HG03469 (cell line): Measurements from ENCODE around the gene SLC66A1.
"Not testable (repeated sequence)": the region's sequence is repeated elsewhere in the genome, so short reads cannot be mapped to it uniquely, and the experiment has no call there.

Experiments
- ATAC-seq: cut with Tn5 transposase; IDR thresholded peaks from one replicate; pipeline ENCODE4 v1.9.1; 2021; ENCODE audit warnings: mild to moderate bottlenecking, moderate library complexity, moderate number of reproducible peaks; ENCODE audit not compliant: unreplicated experiment

The SLC66A1 gene, protein sequence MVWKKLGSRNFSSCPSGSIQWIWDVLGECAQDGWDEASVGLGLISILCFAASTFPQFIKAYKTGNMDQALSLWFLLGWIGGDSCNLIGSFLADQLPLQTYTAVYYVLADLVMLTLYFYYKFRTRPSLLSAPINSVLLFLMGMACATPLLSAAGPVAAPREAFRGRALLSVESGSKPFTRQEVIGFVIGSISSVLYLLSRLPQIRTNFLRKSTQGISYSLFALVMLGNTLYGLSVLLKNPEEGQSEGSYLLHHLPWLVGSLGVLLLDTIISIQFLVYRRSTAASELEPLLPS

DNA sequence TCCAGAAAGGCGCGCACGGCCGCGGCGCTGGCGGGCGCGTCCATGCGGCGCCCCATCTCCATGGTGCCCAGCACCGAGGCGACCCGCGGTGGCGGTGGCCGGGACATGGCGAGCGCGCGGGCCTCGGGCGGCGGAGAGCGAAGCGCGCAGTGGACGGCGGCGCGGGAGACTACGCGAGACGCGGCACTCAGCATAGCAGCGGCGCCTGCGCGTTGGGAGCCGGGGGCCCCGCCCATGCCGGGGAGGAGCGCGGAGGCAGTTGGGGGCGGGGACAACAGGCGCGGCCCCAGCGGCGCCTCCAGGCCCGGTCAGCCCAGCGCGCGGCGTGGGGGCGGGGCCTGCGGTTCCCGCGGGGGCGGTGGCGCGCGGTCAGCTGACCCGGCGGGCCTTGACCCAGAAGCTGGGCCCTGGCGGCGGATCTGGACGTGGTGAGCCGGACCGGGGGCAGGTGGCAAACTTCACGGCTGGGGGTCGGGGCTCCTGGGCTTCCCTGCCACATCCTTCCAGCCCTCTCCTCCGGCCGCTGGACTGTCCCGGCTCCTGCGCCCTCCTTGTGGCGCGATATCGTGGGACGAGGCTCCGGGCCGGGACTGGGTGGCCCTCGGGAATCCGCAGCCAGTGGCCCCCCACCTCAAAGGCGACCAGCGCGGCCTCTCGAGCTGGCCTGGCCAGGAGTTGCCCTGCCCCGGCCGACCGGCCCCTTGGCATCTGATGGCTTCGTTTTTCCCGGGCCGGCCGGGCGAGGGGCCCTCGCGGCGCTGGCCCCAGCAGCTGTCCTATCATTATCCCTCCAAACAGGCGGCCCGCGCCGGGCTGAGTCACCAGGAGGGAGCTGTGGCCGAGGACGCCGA is at the start of gene SLC66A1, which contains the start of gene AKR7A2:
SLC66A1 (plus strand) TSS at position 396 of the 851 bp plus-strand sequence. CDS start 5,352 bp downstream, outside the sequence.
AKR7A2 (minus strand) TSS at position 214 of the 851 bp plus-strand sequence; CDS start at position 194, 20 bp downstream.
- ATAC-seq, result peak; percentile 67

DNA sequence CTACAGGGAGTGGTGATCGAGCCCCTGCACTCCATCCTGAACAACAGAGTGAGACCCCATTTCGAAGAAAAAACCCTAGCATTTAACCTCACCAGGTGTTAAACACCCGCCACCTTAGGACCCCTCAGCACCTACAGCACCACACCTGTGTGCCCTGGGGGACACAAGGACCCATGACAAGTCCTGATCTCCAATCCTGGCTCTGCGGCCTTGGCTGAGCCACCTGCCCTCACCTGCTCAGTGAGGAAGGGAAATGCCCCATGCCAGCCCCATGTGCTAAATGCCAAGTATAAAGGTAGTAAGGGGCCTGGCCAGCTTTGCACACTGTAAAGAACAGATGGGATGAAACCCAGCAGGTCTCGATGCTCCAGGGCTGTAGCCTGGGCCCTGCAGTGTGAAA is 49.4 kb upstream of the SLC66A1 start:
- no peak for ATAC-seq

DNA sequence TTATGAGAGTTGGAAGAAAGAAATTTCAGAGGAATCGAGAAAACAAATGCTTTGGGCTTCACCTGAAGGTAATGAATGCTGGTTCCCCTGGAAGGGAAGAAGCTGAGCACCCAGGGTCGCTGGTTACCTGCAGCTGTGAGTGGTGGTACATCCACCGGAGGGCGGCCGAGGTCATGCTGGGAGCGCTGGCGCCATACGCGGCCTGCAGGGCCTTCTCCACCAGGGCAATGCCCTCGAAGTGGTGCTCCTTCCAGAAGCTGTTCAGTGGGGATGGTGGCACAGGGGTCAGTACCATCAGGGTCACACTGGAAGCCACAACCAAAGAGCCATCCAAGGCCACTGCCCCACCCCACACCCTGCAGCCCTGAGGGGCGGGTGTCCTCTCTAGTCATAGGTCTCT is 43.7 kb upstream of the SLC66A1 start:
- ATAC-seq, result no peak

DNA sequence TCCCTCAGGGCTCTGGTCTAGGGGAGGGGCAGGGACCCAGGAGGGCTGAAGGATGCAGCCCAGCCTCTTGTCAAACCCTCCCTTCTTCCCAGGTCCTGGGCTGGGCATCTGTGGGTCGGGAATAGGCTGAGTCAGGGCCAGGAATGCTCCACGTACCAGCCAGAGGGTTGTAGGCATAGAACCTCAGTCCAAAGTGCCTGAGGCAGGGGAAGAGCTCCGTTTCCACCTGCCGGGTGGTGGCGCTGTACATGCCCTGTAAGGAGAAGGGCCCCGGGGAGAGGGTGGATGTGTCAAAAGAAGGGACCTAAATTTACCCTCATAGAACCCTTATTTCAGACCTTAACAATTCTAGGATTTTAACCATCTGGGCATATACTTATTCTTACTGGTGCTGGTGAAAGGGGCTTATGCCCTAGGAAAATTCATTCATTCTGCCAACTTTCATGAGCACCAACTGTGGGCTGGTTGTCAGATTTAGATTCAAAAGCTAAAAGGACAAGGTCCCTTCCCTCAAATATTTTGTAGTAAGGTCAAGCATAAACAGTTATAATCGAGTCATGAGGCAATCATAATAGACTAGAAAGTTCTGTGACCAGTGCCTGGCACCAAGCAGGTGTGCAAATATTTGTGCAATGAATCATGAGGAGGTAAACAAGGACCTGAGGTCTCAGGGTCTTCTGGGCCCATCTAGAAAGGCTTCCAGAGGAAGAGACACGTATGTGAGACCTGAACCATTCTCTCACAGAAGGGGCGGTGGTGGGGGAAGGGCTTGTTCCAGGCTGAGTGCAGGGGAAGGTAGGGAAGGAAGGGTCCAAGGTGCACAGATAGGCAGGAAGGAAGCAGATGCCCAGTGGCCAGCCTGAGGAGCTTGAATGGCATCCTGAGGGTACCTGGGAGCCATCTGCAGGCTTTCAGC is 42.4 kb upstream of the SLC66A1 start:
- ATAC-seq, result not testable (repeated sequence)

DNA sequence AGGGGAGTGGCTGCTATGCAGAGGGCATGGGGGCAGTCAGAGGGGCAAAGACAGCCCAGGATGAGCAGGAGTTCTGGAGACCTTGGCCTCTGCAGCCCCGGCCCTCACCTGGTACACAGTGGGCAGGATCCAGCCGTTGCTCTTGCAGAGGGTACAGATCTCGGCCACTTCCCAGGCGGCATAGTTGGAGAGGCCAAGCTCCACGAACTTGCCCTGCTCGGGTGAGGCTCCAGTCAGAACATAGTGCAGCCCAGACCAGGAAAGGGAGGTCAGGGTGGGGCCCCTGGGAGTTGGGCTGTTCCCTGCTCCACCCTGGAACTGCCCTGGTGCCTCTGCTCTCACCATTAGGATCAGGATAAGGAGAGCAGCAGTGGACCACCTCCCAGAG is 41.8 kb upstream of the SLC66A1 start:
- not testable (repeated sequence) for ATAC-seq

DNA sequence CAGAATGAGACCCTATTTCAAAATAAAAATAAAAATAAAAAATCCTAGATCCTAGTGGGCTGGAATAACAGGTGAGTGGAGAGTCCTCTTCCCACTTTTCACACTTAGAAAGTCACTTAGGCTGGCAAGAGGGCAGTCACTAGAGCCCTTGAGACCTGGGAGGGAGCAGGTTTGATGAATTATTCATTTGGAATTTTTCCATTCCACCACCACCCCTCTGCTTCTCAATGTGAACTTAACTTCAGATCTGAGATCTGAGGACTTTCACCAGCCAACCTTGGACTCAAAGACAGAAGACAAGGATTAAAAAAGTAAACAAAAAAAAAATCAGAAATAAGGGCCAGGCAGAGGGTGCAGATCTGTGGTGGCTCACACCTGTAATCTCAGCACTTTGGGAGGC is 40.1 kb upstream of the SLC66A1 start:
- no peak for ATAC-seq

DNA sequence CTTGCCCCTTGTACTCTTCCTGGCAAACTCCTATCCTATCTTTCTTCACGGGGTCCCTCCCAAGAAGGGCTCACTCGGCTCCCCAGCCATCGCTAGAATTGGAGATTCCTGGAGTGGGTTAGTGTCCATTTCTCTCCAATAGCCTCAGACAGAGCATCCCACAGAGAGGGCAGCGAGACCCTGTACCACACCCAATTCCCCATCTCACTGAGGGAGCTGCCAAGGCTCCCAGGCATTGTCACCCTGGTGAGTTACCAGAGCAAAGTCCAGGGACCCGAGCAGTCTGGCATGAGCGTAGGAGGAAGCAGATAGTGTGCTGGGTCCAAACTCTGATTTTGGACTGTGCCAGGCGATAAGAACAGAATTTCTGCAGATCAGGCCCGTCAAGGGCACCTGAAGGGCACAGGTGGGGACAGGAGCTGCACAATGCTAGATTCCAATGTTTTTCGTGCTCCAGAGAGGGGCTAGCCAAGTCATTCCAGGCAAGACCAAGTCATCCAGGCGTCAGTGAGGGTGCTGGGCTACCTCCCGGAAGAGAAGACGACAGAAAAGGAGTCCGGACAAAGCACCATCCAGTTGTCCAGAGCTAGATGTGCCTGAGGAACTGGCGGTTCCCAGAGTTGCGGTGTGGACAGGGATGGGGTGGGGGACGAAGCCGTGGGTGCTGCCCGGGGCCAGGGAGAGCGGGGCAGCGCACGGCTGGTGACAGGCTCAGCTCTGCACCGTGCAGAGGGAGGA is 38.9 kb upstream of the SLC66A1 start:
- no peak for ATAC-seq

DNA sequence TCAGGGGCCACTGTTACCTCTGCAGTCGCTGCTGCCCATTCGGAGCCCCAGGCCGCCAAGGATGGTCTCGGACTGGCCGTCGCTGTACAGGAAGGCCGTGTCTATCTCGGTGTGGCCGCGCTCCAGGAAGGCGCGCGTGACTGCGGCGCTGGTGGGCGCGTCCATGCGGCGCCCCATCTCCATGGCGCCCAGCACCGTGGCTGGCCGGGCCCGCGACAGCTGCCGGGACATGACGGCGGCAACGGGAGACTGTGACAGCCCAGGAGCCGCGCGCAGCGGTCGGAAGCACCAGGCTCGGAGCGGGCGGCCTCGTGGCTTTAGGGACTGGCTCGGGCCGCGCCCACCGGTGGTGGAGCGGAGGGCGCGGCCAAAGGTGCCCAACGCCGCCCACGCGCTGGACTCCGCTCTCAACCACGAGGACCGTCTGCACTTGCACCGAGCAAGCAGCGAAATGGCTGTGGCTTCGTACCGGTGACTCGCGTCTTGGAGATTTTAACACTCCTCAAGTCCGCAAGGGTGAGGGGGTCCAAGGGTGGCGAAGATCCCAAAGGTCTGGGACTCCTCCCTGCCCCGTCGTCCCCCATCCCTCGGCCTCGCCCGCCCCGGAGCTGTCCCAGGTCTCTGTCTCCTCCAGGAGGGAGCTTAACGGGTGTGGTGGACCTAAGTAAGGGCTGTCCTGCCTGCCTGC is 38.1 kb upstream of the SLC66A1 start:
- not testable (repeated sequence) for ATAC-seq

DNA sequence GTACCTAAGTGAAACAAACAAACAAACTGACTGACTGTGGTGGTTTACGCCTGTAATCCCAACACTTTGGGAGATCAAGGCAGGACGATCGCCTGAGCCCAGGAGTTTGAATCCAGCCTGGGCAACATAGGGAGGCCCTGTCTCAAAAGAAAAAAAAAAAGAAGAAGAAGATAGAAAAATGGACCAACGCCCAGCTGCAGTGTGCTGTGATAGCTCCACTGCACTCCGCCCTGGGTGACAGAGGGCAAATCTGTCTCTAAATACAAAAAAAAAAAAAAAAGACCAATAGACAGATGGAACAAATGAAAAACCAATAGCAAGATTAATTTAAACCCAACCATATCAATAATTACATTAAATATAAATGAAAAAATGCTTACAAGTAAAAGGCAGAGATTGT is 37.5 kb upstream of the SLC66A1 start:
- ATAC-seq, result no peak

DNA sequence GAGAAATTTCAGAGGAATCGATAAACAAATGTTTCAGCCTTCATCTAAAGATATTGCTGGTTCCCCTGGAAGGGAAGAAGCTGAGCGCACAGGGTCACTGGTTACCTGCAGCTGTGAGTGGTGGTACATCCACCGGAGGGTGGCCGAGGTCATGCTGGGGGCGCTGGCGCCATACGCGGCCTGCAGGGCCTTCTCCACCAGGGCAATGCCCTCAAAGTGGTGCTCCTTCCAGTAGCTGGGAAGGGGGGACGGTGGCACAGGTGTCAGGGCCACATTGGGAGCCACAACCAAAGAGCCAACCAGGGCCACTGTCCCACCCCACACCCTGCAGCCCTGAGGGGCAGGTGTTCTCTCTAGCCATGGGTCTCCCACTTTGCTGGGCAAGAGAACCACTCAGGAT is 28.2 kb upstream of the SLC66A1 start:
- ATAC-seq, result no peak

DNA sequence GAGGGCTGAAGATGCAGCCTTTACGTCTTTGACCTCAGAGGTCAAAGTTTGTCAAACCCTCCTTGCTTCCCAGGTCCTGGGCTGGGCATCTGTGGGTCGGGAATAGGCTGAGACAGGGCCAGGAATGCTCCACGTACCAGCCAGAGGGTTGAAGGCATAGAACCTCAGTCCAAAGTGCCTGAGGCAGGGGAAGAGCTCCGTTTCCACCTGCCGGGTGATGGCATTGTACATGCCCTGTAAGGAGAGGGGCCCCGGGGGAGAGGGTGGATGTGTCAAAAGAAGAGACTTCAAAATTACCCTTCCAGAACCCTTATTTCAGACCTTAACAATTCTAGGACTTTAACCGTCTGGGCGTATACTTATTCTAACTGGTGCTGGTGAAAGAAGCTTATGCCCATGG is 27.2 kb upstream of the SLC66A1 start:
- no peak for ATAC-seq

DNA sequence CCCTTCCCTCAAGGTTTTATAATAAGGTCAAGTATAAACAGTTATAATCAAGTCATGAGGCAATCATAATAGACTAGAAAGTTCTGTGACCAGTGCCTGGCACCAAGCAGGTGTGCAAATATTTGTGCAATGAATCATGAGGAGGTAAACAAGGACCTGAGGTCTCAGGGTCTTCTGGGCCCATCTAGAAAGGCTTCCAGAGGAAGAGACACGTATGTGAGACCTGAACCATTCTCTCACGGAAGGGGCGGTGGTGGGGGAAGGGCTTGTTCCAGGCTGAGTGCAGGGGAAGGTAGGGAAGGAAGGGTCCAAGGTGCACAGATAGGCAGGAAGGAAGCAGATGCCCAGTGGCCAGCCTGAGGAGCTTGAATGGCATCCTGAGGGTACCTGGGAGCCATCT is 26.8 kb upstream of the SLC66A1 start:
- not testable (repeated sequence) for ATAC-seq

DNA sequence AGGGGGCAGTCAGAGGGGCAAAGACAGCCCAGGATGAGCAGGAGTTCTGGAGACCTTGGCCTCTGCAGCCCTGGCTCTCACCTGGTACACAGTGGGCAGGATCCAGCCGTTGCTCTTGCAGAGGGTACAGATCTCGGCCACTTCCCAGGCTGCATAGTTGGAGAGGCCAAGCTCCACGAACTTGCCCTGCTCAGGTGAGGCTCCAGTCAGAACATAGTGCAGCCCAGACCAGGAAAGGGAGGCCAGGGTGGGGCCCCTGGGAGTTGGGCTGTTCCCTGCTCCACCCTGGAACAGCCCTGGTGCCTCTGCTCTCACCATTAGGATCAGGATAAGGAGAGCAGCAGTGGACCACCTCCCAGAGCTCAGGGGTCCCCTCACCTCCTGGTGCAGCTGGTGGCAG is 26.3 kb upstream of the SLC66A1 start:
- ATAC-seq, result not testable (repeated sequence)

DNA sequence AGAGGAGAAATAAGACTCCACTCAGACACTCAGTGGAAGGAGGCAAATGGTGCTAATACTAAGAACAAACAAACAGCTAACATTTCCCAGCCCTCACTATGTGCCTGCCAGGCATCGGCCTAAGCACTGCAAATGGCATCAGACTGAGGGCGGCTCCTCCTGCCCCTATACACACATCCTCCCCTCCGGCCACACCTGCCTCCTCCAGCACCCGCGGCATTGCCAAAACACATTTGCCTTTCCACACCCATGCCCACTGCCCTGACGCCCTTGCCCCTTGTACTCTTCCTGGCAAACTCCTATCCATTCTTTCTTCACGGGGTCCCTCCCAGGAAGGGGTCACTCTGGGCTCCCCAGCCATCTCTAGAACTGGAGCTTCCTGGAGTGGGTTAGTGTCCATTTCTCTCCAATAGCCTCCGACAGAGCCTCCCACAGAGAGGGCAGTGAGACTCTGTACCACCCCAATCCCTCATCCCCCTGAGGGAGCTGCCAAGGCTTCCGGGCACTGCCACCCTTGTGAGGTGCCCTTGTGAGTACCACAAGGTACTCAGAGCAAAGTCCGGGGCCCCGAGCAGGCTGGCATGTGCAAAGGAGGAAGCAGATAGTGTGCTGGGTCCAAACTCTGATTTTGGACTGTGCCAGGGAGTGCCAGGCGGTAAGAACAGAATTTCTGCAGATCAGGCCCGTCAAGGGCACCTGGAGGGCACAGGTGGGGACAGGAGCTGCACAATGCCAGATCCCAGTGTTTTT is 24.5 kb upstream of the SLC66A1 start:
- ATAC-seq, result no peak

DNA sequence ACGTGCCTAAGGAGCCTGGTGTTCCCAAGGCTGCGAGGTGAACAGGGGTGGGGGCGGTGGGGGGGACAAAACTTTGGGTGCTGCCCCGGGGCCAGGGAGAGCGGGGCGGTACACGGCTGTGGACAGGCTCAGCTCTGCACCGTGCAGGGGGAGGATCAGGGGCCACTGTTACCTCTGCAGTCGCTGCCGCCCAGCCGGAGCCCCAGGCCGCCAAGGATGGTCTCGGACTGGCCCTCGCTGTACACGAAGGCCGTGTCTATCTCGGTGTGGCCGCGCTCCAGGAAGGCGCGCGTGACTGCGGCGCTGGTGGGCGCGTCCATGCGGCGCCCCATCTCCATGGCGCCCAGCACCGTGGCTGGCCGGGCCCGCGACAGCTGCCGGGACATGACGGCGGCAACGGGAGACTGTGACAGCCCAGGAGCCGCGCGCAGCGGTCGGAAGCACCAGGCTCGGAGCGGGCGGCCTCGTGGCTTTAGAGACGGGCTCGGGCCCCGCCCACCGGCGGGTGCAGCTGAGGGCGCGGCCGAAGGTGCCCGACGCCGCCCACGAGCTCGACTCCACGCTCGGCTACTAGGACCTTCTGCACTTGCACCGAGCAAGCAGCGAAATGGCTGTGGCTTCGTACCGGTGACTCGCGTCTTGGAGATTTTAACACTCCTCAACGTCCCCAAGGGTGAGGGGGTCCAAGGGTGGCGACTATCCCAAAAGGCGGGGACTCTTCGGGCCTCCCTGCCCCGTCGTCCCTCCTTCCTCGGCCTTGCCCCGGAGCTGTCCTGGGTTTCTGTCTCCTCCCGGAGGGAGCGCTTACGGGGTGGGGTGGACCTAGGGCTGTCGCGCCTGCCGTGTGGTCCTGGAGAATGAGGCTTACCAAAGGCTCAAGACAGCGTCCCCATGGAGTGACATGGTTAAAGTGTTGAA is 23.5 kb upstream of the SLC66A1 start, which contains the start of gene AKR7A3:
AKR7A3 (minus strand) TSS at position 447 of the 918 bp plus-strand sequence; CDS start at position 386, 61 bp downstream.
- not testable (repeated sequence) for ATAC-seq

DNA sequence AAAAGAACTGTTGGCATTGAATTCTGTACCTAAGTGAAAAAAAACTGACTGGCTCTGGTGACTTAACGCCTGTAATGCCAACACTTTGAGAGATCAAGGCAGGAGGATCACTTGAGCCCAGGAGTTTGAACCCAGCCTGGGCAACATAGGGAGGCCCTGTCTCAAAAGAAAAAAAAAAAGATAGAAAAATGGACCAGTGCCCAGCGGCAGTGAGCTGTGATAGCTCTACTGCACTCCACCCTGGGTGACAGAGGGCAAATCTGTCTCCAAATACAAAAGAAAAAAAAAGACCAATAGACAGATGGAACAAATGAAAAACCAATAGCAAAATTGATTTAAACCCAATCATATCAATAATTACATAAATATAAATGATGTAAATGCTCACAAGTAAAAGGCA is 22.9 kb upstream of the SLC66A1 start:
- no peak for ATAC-seq

DNA sequence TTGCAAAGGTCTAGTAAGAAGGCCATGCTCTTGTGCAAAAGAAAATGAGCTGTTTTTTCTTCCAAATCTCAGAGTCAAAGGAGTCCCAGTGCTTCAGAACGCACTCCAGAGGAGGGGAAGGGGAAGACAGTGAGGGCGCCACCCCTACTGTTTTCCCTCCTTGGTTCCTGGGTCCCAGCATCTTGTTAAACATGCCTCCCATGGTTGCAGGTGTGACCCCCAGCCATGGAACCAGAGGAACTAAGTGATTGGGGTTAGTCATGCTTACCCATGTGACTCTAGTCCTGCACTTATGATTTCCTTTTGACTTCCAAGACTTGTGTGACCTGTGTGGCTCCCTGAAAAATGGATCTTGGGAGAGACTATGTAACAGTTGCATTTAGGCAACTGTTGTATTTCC is 17.5 kb upstream of the SLC66A1 start:
- ATAC-seq, result no peak

DNA sequence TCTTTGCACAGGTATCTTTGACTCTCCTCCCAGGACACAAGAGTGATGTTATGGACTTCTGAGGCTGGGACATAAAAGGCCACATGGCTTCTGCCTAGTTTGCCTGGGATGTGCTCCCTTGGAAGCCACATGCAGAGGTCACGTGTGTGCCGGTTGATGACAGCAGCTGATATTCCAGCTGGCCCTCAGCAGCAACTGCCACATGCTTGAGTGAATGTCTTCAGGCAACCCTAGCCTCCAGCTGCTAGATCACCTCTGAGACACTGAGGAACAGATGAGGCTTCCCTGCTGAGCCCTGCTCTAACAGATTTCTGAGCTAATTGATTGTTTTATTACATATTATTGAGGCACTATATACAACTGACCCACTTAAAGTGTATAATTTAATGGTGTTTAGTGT is 11.9 kb upstream of the SLC66A1 start:
- no peak for ATAC-seq
